ENCODE results near the gene RDX. TPM values are rescaled to one million over a fixed set of nuclear protein-coding genes. Genes with fewer than 3 reads are reported as not detected.

RDX gene
- total and polyA plus RNA-seq, 10 of the 15 experiments (the other 5 are each of a cell fraction or from before 2014, with no cell fraction given): 24.6 to 62.2 (median 47.8) TPM

DNA sequence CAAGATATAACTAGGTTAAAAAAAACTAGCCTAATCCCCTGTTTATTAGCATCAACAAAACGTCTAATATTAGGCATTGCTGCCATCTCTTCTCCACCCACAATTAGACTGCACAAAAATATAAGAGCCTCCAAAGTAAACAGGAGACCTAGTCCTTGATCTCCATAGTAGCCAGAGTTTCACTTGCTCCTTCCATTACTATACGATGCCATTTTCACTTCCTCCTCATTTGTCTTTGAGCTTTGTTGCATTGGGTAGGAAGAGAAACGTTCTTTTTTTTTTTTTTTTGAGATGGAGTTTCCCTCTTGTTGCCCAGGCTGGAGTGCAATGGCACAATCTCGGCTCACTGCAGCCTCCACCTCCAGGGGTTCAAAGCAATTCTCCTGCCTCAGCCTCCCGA lies 42.3 kb upstream of the RDX start (continued):
- TF ChIP-seq ZNF207 (IDR thresholded peaks at IDR 0.05; ENCODE audit: borderline replicate concordance) (peak; percentile 20; the same call in 1 of the 2 replicates), SMARCA5 (IDR thresholded peaks at IDR 0.05) (no peak), MYB (IDR thresholded peaks at IDR 0.05; ENCODE audit: borderline replicate concordance, low read depth, low read length) (no peak), ZSCAN29 (IDR thresholded peaks at IDR 0.05) (no peak), SUPT20H (IDR thresholded peaks at IDR 0.05; ENCODE audit: borderline replicate concordance, control insufficient read depth, low read depth, low read length) (no peak), BRCA1 (IDR thresholded peaks at IDR 0.05; ENCODE audit: low read depth, low read length) (no peak), BHLHE40 (IDR thresholded peaks at IDR 0.05; ENCODE audit: borderline replicate concordance in 1 of 2, low read depth in 2 of 2, low read length in 1 of 2) (no peak), NFYA (IDR thresholded peaks at IDR 0.05; ENCODE audit: borderline replicate concordance, low read depth, low read length) (no peak), RFX5 (IDR thresholded peaks at IDR 0.05; ENCODE audit: low read depth, low read length) (no peak), KDM1A (IDR thresholded peaks at IDR 0.05; ENCODE audit: borderline replicate concordance) (no peak), TCF12 (IDR thresholded peaks at IDR 0.05; ENCODE audit: low read depth, low read length) (no peak)
- TF ChIP-seq, protein P1, sequence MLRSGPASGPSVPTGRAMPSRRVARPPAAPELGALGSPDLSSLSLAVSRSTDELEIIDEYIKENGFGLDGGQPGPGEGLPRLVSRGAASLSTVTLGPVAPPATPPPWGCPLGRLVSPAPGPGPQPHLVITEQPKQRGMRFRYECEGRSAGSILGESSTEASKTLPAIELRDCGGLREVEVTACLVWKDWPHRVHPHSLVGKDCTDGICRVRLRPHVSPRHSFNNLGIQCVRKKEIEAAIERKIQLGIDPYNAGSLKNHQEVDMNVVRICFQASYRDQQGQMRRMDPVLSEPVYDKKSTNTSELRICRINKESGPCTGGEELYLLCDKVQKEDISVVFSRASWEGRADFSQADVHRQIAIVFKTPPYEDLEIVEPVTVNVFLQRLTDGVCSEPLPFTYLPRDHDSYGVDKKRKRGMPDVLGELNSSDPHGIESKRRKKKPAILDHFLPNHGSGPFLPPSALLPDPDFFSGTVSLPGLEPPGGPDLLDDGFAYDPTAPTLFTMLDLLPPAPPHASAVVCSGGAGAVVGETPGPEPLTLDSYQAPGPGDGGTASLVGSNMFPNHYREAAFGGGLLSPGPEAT (IDR thresholded peaks at IDR 0.05; ENCODE audit: low read depth): peak; percentile 73; the same call in 1 of the 2 replicates
- TF ChIP-seq, protein P2, sequence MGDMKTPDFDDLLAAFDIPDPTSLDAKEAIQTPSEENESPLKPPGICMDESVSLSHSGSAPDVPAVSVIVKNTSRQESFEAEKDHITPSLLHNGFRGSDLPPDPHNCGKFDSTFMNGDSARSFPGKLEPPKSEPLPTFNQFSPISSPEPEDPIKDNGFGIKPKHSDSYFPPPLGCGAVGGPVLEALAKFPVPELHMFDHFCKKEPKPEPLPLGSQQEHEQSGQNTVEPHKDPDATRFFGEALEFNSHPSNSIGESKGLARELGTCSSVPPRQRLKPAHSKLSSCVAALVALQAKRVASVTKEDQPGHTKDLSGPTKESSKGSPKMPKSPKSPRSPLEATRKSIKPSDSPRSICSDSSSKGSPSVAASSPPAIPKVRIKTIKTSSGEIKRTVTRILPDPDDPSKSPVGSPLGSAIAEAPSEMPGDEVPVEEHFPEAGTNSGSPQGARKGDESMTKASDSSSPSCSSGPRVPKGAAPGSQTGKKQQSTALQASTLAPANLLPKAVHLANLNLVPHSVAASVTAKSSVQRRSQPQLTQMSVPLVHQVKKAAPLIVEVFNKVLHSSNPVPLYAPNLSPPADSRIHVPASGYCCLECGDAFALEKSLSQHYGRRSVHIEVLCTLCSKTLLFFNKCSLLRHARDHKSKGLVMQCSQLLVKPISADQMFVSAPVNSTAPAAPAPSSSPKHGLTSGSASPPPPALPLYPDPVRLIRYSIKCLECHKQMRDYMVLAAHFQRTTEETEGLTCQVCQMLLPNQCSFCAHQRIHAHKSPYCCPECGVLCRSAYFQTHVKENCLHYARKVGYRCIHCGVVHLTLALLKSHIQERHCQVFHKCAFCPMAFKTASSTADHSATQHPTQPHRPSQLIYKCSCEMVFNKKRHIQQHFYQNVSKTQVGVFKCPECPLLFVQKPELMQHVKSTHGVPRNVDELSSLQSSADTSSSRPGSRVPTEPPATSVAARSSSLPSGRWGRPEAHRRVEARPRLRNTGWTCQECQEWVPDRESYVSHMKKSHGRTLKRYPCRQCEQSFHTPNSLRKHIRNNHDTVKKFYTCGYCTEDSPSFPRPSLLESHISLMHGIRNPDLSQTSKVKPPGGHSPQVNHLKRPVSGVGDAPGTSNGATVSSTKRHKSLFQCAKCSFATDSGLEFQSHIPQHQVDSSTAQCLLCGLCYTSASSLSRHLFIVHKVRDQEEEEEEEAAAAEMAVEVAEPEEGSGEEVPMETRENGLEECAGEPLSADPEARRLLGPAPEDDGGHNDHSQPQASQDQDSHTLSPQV (IDR thresholded peaks at IDR 0.05): no peak
- TF ChIP-seq, protein P3, sequence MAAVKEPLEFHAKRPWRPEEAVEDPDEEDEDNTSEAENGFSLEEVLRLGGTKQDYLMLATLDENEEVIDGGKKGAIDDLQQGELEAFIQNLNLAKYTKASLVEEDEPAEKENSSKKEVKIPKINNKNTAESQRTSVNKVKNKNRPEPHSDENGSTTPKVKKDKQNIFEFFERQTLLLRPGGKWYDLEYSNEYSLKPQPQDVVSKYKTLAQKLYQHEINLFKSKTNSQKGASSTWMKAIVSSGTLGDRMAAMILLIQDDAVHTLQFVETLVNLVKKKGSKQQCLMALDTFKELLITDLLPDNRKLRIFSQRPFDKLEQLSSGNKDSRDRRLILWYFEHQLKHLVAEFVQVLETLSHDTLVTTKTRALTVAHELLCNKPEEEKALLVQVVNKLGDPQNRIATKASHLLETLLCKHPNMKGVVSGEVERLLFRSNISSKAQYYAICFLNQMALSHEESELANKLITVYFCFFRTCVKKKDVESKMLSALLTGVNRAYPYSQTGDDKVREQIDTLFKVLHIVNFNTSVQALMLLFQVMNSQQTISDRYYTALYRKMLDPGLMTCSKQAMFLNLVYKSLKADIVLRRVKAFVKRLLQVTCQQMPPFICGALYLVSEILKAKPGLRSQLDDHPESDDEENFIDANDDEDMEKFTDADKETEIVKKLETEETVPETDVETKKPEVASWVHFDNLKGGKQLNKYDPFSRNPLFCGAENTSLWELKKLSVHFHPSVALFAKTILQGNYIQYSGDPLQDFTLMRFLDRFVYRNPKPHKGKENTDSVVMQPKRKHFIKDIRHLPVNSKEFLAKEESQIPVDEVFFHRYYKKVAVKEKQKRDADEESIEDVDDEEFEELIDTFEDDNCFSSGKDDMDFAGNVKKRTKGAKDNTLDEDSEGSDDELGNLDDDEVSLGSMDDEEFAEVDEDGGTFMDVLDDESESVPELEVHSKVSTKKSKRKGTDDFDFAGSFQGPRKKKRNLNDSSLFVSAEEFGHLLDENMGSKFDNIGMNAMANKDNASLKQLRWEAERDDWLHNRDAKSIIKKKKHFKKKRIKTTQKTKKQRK (IDR thresholded peaks at IDR 0.05; ENCODE audit: low read depth, low read length): no peak
- TF ChIP-seq, protein P4, sequence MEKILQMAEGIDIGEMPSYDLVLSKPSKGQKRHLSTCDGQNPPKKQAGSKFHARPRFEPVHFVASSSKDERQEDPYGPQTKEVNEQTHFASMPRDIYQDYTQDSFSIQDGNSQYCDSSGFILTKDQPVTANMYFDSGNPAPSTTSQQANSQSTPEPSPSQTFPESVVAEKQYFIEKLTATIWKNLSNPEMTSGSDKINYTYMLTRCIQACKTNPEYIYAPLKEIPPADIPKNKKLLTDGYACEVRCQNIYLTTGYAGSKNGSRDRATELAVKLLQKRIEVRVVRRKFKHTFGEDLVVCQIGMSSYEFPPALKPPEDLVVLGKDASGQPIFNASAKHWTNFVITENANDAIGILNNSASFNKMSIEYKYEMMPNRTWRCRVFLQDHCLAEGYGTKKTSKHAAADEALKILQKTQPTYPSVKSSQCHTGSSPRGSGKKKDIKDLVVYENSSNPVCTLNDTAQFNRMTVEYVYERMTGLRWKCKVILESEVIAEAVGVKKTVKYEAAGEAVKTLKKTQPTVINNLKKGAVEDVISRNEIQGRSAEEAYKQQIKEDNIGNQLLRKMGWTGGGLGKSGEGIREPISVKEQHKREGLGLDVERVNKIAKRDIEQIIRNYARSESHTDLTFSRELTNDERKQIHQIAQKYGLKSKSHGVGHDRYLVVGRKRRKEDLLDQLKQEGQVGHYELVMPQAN (conservative IDR thresholded peaks at IDR 0.05): no peak
- TF ChIP-seq, protein P5, sequence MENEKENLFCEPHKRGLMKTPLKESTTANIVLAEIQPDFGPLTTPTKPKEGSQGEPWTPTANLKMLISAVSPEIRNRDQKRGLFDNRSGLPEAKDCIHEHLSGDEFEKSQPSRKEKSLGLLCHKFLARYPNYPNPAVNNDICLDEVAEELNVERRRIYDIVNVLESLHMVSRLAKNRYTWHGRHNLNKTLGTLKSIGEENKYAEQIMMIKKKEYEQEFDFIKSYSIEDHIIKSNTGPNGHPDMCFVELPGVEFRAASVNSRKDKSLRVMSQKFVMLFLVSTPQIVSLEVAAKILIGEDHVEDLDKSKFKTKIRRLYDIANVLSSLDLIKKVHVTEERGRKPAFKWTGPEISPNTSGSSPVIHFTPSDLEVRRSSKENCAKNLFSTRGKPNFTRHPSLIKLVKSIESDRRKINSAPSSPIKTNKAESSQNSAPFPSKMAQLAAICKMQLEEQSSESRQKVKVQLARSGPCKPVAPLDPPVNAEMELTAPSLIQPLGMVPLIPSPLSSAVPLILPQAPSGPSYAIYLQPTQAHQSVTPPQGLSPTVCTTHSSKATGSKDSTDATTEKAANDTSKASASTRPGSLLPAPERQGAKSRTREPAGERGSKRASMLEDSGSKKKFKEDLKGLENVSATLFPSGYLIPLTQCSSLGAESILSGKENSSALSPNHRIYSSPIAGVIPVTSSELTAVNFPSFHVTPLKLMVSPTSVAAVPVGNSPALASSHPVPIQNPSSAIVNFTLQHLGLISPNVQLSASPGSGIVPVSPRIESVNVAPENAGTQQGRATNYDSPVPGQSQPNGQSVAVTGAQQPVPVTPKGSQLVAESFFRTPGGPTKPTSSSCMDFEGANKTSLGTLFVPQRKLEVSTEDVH (IDR thresholded peaks at IDR 0.05; ENCODE audit: low read depth, partially characterized antibody): no peak
